OCI-LY1 (cell line): Measurements from ENCODE around the gene ROBO1.

Experiments
- H2AFZ ChIP-seq: fragments of 200-600 bp; sonication (generic), shearing (Covaris generic); 2 replicates; pipeline ENCODE4 v1.6.0; 2014; ENCODE audit warnings: antibody characterized with exemption, mild to moderate bottlenecking, low read length
- H3F3A ChIP-seq: fragments of 200-600 bp; sonication (generic), shearing (Covaris generic); 2 replicates; pipeline ENCODE4 v1.6.0; 2014; ENCODE audit warnings: mild to moderate bottlenecking, antibody characterized with exemption, low read length, moderate library complexity; ENCODE audit not compliant: insufficient read depth
- H3K27ac ChIP-seq: fragments of 200-600 bp; sonication (generic); 2 replicates; pipeline ENCODE4 v1.5.1; 2014; ENCODE audit warnings: low read length, mixed run types, mild to moderate bottlenecking, low read depth; ENCODE audit not compliant: poor library complexity, severe bottlenecking
- H3K27me3 ChIP-seq: fragments of 200-600 bp; sonication (generic); 2 replicates; pipeline ENCODE4 v1.6.0; 2014; ENCODE audit warnings: antibody characterized with exemption, mild to moderate bottlenecking, low read length, moderate library complexity; ENCODE audit not compliant: insufficient read depth
- H3K36me3 ChIP-seq: fragments of 200-600 bp; sonication (generic); 2 replicates; pipeline ENCODE4 v1.6.1; 2014; ENCODE audit warnings: mild to moderate bottlenecking, antibody characterized with exemption, low read length, moderate library complexity, mixed read lengths; ENCODE audit not compliant: insufficient read depth
- H3K4me1 ChIP-seq: fragments of 200-600 bp; sonication (generic); 2 replicates; pipeline ENCODE4 v1.5.1; 2014; ENCODE audit warnings: mild to moderate bottlenecking, low read length, moderate library complexity; ENCODE audit not compliant: insufficient read depth, severe bottlenecking
- H3K4me2 ChIP-seq: fragments of 200-600 bp; sonication (generic), shearing (Covaris generic); 2 replicates; pipeline ENCODE4 v1.6.1; 2014; ENCODE audit warnings: low read length
- H3K4me3 ChIP-seq: fragments of 200-600 bp; sonication (generic); 2 replicates; pipeline ENCODE4 v1.5.1; 2014; ENCODE audit warnings: low read length, low read depth, mild to moderate bottlenecking, mixed read lengths; ENCODE audit not compliant: poor library complexity, severe bottlenecking
- H3K79me2 ChIP-seq: fragments of 200-600 bp; shearing (Covaris generic); 2 replicates; pipeline ENCODE4 v1.6.1; 2016; ENCODE audit warnings: mixed run types, low read length, mixed read lengths; ENCODE audit not compliant: insufficient read depth
- H3K9ac ChIP-seq: fragments of 200-600 bp; sonication (generic), shearing (Covaris generic); 2 replicates; pipeline ENCODE4 v1.6.1; 2014; ENCODE audit warnings: mild to moderate bottlenecking, low read length, mixed read lengths
- H3K9me2 ChIP-seq: fragments of 200-600 bp; sonication (generic), shearing (Covaris generic); 2 replicates; pipeline ENCODE4 v1.6.1; 2014; ENCODE audit warnings: low read depth, mild to moderate bottlenecking, low read length, mixed read lengths
- H3K9me3 ChIP-seq: fragments of 200-600 bp; shearing (Covaris generic); 2 replicates; pipeline ENCODE4 v1.6.1; 2014; ENCODE audit warnings: low read length, mixed read lengths
- H4K20me1 ChIP-seq: fragments of 200-600 bp; sonication (generic), shearing (Covaris generic); 2 replicates; pipeline ENCODE4 v1.6.0; 2016; ENCODE audit warnings: mild to moderate bottlenecking, low read length; ENCODE audit not compliant: insufficient read depth
- EZH2 ChIP-seq: fragments of 200-600 bp; sonication (generic), shearing (Covaris generic); IDR thresholded peaks from 2 replicates; pipeline ENCODE4 v1.8.0; 2017; ENCODE audit warnings: borderline replicate concordance, mixed run types, mild to moderate bottlenecking, antibody characterized with exemption, low read length, moderate library complexity, mixed read lengths
- TF ChIP-seq, protein P1 (sequence below): fragments of 200-600 bp; sonication (generic), shearing (Covaris generic); IDR thresholded peaks from 2 replicates; pipeline ENCODE4 v1.5.1; 2017; ENCODE audit warnings: mild to moderate bottlenecking, antibody characterized with exemption, low read length, moderate library complexity, mixed read lengths

ROBO1 gene

DNA sequence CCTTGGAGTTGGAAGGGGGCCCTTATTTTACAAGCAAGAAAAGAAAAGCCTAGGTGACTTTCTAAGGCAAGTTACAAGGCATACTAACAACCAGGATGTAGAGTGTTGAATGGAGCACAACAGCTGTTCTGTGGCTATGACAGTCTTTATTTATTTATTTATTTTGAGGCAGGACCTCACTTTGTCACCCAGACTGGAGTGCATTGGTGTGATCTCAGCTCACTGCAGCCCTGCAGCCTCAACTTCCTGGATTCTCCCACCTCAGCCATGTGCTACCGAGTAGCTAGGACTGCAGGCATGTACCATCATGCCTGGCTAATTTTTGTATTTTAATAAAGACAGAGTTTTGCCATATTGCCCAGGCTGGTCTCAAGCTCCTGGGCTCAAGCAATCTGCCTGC lies 973.4 kb downstream of the ROBO1 start:
- H3K27ac ChIP-seq, result no peak overlapping the region
- H3K79me2 ChIP-seq, result no peaks in the 10 kb centered on the region
- H3K9me2 ChIP-seq, result no peaks in the 10 kb centered on the region
- H3K9me3 ChIP-seq, result no peaks in the 10 kb centered on the region
- no peak overlapping the region for H3K4me2 ChIP-seq
- H3F3A ChIP-seq, result no peaks in the 10 kb centered on the region
- H4K20me1 ChIP-seq, result no peaks in the 10 kb centered on the region
- H3K9ac ChIP-seq, result no peak overlapping the region
- no peaks in the 10 kb centered on the region for H3K27me3 ChIP-seq
- TF ChIP-seq, protein P1, sequence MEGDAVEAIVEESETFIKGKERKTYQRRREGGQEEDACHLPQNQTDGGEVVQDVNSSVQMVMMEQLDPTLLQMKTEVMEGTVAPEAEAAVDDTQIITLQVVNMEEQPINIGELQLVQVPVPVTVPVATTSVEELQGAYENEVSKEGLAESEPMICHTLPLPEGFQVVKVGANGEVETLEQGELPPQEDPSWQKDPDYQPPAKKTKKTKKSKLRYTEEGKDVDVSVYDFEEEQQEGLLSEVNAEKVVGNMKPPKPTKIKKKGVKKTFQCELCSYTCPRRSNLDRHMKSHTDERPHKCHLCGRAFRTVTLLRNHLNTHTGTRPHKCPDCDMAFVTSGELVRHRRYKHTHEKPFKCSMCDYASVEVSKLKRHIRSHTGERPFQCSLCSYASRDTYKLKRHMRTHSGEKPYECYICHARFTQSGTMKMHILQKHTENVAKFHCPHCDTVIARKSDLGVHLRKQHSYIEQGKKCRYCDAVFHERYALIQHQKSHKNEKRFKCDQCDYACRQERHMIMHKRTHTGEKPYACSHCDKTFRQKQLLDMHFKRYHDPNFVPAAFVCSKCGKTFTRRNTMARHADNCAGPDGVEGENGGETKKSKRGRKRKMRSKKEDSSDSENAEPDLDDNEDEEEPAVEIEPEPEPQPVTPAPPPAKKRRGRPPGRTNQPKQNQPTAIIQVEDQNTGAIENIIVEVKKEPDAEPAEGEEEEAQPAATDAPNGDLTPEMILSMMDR, result no peak
- no peak for TF ChIP-seq EZH2
- H3K4me3 ChIP-seq, result no peak overlapping the region
- H2AFZ ChIP-seq, result no peak overlapping the region
- no peaks in the 10 kb centered on the region for H3K4me1 ChIP-seq
- no peaks in the 10 kb centered on the region for H3K36me3 ChIP-seq

DNA sequence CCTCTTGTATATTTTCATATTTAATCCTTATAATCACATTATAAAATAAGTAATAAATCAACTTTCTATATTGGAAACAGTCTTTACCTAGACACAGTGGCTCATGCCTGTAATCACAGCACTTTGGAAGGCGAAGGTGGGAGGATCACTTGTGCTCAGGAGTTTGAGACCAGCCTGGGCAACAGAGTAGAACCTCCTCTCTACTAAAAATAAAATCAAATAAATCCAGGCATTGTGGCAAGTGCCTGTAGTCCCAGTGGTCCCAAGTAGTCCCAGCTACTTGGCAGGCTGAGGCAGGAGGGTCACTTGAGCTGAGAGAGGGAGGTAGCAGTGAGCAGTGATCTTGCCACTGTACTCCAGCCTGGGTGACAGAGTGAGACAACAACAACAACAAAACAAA lies 975.1 kb downstream of the ROBO1 start:
- H3K27ac ChIP-seq, result no peak overlapping the region
- H2AFZ ChIP-seq, result no peak overlapping the region
- no peak overlapping the region for H3K4me2 ChIP-seq
- no peaks in the 10 kb centered on the region for H3K79me2 ChIP-seq
- no peaks in the 10 kb centered on the region for H3K4me1 ChIP-seq
- H3F3A ChIP-seq, result no peaks in the 10 kb centered on the region
- no peaks in the 10 kb centered on the region for H4K20me1 ChIP-seq
- no peaks in the 10 kb centered on the region for H3K9me2 ChIP-seq
- no peaks in the 10 kb centered on the region for H3K36me3 ChIP-seq
- no peak for TF ChIP-seq EZH2
- TF ChIP-seq, protein P1, result no peak
- no peak overlapping the region for H3K9ac ChIP-seq
- no peaks in the 10 kb centered on the region for H3K9me3 ChIP-seq
- H3K4me3 ChIP-seq, result no peak overlapping the region
- no peaks in the 10 kb centered on the region for H3K27me3 ChIP-seq

DNA sequence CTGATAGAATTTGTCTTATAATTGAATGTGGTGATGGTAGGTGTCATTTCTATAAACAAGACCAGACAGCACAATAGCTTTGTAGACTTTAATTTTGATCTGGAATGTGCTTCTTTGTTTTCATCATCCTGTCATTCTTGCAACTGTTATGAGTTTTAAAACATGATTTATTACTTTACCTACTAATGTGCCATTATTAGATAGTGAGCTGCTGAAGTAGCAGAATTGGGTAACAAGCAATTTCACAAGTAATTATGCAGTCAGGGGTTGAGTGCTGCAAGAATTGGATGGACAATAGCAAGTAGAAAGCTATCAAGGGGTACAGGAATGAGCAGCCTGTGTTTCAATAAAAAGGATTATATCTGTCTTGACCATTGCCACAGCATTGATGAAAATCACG lies 975.6 kb downstream of the ROBO1 start:
- H3K9me2 ChIP-seq, result no peaks in the 10 kb centered on the region
- H3K9me3 ChIP-seq, result no peaks in the 10 kb centered on the region
- H3K79me2 ChIP-seq, result no peaks in the 10 kb centered on the region
- TF ChIP-seq EZH2, result no peak
- TF ChIP-seq, protein P1, result no peak
- no peak overlapping the region for H2AFZ ChIP-seq
- no peaks in the 10 kb centered on the region for H3K27me3 ChIP-seq
- H3K36me3 ChIP-seq, result no peaks in the 10 kb centered on the region
- H3F3A ChIP-seq, result no peaks in the 10 kb centered on the region
- H3K9ac ChIP-seq, result no peak overlapping the region
- H3K27ac ChIP-seq, result no peak overlapping the region
- H3K4me2 ChIP-seq, result no peak overlapping the region
- no peak overlapping the region for H3K4me3 ChIP-seq
- H4K20me1 ChIP-seq, result no peaks in the 10 kb centered on the region
- no peaks in the 10 kb centered on the region for H3K4me1 ChIP-seq
